OCI-LY7 (cell line): Measurements from ENCODE around the gene AP1M2.

Source experiments
- CTCF ChIP-seq: fragments of 200-600 bp; sonication (generic); conservative IDR thresholded peaks from 2 replicates; pipeline ENCODE4 v1.5.1; 2014; ENCODE audit warnings: mild to moderate bottlenecking, antibody characterized with exemption, low read length, moderate library complexity, mixed read lengths
- EZH2phosphoT487 ChIP-seq: fragments of 200-600 bp; sonication (generic); IDR thresholded peaks from 2 replicates; pipeline ENCODE4 v1.6.1; 2018; ENCODE audit warnings: low read depth, borderline replicate concordance, mild to moderate bottlenecking, mixed run types, antibody characterized with exemption, low read length, moderate library complexity, mixed read lengths

GRCh38 chr19:10533646-10534386, 53.3 kb downstream of the AP1M2 start:
- TF ChIP-seq CTCF (0 out of 2 replicates have a peak, but pooled peaks have one; percentile 28), EZH2phosphoT487 (no peak)
